GM18520 (cell line): ENCODE measurements around the gene RPL19.
A peak's percentile ranks its signal among the peaks of the same experiment; 100 is the strongest.
"Not testable (repeated sequence)": the region's sequence is repeated elsewhere in the genome, so short reads cannot be mapped to it uniquely, and the experiment has no call there.

Source experiments
- ATAC-seq: cut with Tn5 transposase; IDR thresholded peaks from one replicate; pipeline ENCODE4 v1.9.1; 2021; ENCODE audit not compliant: unreplicated experiment

RPL19 gene

DNA sequence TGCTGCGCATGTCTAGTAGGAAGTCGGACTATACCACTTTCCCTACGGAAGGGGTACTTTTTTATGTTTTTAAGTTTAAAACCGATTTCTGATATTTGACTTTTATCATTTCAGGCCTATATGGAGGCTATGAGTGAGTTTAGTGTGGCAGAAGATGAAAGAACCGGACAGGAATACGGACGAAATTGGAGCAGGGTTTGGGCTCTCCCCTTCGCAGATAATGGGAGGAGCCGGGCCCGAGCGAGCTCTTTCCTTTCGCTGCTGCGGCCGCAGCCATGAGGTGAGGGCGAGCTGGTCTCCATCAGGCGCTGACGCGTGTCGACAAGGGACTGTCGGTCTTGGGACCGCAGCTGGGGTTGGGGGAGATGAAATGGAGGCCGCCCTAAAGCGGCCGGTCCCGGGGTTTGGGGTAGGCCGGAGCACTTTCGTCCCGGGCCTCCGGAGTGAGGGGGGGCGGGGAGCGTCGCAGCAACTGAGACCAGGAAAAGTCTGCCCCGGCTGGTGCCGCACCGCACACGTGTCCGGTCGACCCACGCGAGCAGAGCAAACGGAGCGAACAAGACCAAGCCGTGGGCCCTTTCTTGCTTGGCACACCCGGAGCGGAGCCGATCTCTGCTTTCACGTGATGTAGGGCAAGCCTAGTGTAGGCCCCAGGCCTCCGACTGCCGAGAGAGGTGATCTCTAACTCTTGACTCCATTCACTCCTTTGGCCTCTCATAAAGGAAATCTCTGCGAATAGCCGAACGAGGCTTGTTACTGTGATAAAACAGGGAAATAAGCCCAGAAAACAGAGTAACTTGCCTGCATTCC lies at the start of gene RPL19:
RPL19 (plus strand) TSS at position 214 of the 810 bp plus-strand sequence; CDS start at position 276, 62 bp downstream.
- ATAC-seq = peak; percentile 37

- no peak for ATAC-seq
Observed at GRCh38 chr17:39150795-39151149, 49.3 kb upstream of the RPL19 start.

DNA sequence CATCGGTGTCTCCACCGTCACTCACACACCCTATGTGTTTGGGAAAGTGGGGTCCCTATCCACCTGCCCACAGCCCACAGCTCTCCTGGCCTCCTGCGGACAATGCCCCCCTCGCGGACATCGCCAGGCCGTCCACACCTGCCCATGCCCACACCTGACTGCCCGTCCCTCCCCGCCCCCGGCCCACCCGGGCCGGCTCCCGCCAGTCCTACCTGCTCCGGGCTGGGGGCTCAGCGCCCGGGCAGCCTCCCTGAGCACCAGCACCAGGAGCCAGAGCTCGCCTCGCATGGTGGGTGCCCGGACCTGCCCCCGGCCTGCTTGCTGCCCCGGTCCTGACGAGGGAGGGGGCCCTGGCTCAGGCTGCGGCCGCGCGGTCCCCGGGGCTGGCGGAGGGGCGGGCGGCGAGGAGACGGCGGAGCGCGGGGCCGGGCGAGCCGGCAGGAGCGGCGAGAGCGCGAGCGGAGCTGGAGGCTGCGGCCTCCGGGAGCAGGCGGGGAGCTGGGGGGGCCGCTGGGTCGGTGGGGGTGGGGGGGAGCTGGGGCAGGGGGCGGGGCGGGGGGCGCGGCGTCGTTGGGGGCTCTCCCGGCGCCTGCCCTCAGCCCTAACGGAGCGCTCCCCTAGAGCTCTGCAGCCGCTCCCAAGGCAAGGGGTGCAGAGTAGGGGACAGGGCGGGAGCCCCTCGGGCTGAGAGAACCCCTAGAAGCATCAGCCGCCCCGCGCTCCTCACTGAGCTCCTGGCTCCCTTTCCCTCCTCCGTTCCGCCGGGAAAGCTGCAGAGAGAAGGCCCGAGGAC lies 48.7 kb upstream of the RPL19 start, which contains the start of gene PLXDC1:
PLXDC1 (minus strand) TSS at position 488 of the 793 bp plus-strand sequence; CDS start at position 288, 200 bp downstream.
- no peak for ATAC-seq

DNA sequence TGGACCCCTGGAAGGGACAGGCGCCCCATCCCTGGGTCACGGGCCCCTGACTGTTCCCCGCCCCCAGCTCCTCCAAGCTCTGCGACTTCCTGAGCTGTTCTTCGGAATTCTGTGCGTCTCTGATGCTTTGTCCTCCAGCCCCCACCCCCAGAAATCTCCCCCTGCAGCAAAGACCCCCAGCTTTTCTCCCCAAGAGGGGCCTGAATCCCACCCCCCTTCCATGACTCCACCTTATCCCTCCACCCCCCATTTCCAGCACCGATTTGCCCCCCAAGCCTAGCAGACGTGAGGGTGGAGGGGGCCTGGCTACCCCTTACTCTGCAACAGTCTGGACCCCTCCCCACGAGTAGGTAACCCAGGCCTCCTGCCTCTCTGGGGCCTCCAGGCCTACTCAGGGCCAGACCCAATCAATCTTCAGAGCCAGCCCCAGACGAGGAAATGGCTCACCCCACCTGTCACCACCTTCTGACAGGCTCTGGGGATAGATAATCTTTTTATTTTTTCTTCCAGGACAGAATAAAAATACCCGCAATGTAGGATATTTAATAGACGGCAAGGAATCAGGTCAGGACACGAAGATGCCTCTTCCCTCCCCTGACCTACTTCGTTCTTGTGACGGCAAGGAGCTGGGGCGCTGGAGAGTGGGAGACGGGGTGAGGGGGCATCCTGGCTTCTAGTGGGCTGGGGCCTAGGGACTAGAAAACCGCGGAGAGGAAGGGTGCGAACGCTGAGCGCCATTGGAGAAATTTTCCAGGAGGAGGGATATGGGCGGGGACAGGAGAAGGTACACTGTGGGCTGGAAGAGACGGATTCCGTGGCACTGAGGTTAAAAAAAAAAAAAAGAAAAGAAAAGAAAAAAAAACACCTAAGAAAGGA lies 47.9 kb upstream of the RPL19 start:
- ATAC-seq = no peak

DNA sequence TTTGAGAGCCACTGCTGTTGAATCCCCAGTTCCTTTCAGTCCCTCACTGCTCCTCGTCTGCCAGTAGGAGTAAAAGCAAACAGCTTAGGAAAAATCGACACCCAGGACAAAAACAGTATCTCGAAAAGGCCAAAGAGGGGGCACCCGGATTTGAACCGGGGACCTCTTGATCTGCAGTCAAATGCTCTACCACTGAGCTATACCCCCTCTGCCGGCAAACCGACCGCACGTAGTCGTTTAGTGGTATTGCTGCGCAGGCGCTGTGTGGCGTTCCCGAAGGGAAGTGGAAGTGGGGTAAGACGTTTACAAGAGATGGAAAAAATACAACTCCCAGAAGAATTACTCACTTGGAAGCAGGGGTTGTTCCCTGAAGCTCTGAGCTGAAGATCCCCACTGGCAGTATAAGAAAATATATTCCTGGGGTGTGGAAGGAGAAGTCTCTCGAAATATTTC lies 46.5 kb upstream of the RPL19 start:
- ATAC-seq = peak; percentile 41

DNA sequence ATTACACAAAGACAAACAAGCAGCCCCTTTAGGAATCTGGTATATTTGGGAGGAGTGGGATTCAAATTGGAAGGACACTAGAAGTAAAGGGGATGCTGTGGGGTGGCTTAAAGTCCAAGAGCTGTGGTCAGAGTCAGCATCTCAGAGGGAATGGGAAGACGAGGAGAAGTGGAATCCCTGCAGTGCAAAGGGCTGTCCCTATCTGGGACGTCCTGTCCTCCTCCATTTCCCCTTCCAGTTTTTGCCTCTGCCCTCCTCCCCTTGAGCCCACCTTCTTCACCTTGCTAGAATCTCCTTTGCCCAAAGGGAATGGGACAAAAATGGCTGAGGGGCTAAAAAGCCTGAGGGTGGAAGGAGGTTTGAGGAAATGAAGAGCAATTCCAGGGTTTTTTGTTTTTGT lies 44.4 kb upstream of the RPL19 start:
- no peak for ATAC-seq

DNA sequence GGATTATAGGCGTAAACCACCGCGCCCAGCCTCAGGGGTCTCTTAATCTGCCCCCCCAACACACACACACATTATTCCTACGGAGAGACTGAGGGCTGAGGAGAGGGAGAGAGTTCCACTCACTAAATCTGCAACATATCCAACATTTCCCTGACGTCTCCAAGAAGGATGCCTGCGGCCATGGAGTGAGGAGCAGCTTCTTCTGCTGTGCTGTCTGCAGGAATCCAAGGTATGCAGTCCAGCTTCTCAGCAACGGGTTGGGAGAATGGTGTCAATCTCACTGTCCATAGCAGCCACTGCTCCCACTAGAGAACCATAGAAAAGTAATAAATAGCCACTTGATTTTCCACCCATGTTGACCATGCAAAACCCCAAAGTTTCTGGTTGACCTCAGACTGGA lies 43.6 kb upstream of the RPL19 start:
- no peak for ATAC-seq

DNA sequence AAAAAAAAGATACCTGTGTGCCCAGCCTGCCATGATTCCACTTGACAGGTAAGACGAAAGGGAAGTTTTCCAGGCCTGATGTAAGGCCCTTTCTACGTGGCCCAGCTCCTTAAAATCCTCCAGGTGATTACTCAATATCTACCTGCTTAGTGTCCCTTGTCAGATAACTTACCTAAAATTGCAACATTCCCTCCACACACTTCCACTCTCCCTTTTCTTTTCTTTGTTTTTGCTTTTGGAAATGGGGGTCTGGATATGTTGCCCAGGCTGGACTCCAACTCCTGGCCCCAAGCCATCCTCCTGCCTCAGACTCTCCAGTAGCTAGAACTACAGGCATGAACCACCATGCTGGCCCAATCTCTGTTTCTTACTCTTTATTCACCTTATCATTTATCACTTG lies 41.5 kb upstream of the RPL19 start:
- no peak for ATAC-seq

GRCh38 chr17:39161962-39162361 lies 38.1 kb upstream of the RPL19 start:
- no peak for ATAC-seq

- ATAC-seq = no peak
Observed at GRCh38 chr17:39164675-39165143, 35.4 kb upstream of the RPL19 start.

- no peak for ATAC-seq
Observed at GRCh38 chr17:39165178-39165840, 34.8 kb upstream of the RPL19 start.

DNA sequence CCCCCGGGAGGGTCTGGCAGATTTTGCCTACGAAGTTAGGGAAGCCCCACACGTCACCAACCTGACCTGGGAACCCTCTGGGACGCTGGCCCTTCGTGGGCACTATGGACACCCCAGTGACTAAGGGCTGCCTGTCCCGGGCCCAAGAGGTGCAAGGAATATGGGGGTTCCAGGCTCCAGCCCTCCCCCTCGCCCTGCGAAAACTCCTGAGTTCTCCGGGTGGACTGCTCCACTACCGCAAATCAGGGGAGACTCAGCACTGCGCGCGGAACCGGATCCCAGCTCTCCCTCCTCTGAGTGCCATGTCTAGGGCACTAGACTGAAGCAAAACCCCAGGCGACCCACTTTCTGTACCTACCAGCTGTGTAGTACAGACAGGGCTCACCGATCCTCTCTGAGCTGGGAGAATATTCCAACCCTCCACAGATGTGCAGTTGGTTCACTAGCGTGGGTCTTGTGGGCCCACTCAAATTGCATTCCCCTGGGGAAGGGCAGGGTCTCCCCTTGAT lies 34.2 kb upstream of the RPL19 start, which contains the start of gene ARL5C:
ARL5C (minus strand) TSS at position 321 of the 509 bp plus-strand sequence. CDS start 401 bp downstream, outside the sequence.
- no peak for ATAC-seq

GRCh38 chr17:39166437-39167335 lies 33.4 kb upstream of the RPL19 start:
- ATAC-seq = no peak

GRCh38 chr17:39167476-39167875 lies 32.6 kb upstream of the RPL19 start:
- no peak for ATAC-seq

DNA sequence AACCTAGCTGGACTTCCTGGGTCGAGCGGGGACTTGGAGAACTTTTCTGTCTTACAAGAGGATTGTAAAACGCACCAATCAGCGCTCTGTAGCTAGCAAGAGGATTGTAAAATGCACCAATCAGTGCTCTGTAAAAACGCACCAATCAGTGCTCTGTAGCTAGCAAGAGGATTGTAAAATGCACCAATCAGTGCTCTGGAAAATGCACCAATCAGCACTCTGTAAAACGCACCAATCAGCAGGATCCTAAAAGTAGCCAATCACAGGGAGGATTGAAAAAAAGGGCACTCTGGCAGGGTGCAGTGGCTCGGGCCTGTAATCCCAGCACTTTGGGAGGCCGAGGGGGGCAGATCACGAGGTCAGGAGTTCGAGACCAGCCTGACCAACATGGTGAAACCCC lies 31.6 kb upstream of the RPL19 start:
- not testable (repeated sequence) for ATAC-seq

- no peak for ATAC-seq
Observed at GRCh38 chr17:39169101-39169500, 31.0 kb upstream of the RPL19 start.

DNA sequence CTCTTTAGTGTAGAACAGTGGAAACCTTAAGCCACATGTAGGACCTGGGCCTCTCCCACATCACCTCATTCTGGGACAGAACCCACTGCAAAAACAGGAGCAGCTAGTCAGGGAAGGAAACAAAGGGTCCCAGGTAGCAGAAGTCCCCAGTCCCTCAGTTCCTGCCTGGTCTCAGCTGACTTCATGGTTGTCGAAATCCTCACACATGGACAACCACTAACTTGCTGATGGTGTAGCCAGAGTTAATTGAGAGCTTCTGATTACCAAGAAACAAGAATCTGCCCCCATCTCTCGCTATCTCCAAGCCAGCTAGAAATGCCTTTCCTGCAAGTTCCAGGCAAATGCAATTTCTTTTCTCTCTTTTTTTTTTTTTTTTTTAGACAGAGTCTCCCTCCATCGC lies 30.6 kb upstream of the RPL19 start:
- ATAC-seq = no peak

DNA sequence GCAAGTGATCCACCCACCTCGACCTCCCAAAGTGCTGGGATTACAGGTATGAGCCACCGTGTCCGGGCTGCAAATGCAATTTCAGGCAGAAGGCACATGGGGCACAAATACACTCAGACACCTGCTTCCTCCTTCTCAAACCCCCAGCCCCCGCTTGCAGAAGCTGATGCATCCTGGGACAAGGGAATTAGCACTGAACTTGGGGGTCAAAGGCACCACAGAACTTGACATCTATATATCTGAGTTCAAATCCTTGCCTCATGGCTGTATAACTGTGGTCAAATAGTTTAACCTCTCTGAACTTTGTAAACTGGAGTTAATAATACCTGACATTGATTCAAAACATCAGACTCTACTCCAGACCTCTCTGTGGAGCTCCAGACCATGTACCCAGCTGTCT lies 30.0 kb upstream of the RPL19 start:
- ATAC-seq = no peak

GRCh38 chr17:39170558-39170957 lies 29.5 kb upstream of the RPL19 start:
- no peak for ATAC-seq
